GM19240 (cell line): Measurements from ENCODE around the gene ZNF134.

ENCODE experiments used
- DNase-seq: peaks from one replicate; pipeline ENCODE4 v3.0.0; 2011; ENCODE audit warnings: low spot score; ENCODE audit not compliant: insufficient read length

Gene ZNF134

GRCh38 chr19:57637379-57637778 lies 23.3 kb downstream of the ZNF134 start:
- DNase-seq = no peak

- no peak for DNase-seq
Measured at GRCh38 chr19:57641715-57642234, 27.7 kb downstream of the ZNF134 start.

GRCh38 chr19:57642396-57643046 lies 28.5 kb downstream of the ZNF134 start:
- DNase-seq = no peak

GRCh38 chr19:57643734-57644133 lies 29.7 kb downstream of the ZNF134 start:
- DNase-seq = no peak

GRCh38 chr19:57648331-57649003 lies 34.4 kb downstream of the ZNF134 start:
- DNase-seq = no peak

- DNase-seq = no peak
Measured at GRCh38 chr19:57651654-57651996, 37.6 kb downstream of the ZNF134 start.

- no peak for DNase-seq
Measured at GRCh38 chr19:57653689-57654088, 39.6 kb downstream of the ZNF134 start.

GRCh38 chr19:57655443-57655842 lies 41.4 kb downstream of the ZNF134 start:
- DNase-seq = no peak

- DNase-seq = no peak
Measured at GRCh38 chr19:57656346-57656745, 42.3 kb downstream of the ZNF134 start.

- DNase-seq = no peak
Measured at GRCh38 chr19:57664269-57665127, 50.5 kb downstream of the ZNF134 start.

GRCh38 chr19:57665261-57665806 lies 51.3 kb downstream of the ZNF134 start:
- DNase-seq = no peak

GRCh38 chr19:57667228-57667627 lies 53.2 kb downstream of the ZNF134 start:
- no peak for DNase-seq

GRCh38 chr19:57668635-57669034 lies 54.6 kb downstream of the ZNF134 start, which contains the start of gene ZSCAN4:
Gene ZSCAN4, plus strand, starts transcription at chr19:57668935. Its CDS starts 7,211 bp downstream, at chr19:57676146.
- DNase-seq = no peak

GRCh38 chr19:57671124-57671895 lies 57.3 kb downstream of the ZNF134 start:
- DNase-seq = no peak

GRCh38 chr19:57672466-57672865 lies 58.4 kb downstream of the ZNF134 start:
- no peak for DNase-seq
